H9 (cell line): Measurements from ENCODE around the gene PPA1. TPM values are rescaled to one million over a fixed set of nuclear protein-coding genes. Genes with fewer than 3 reads are reported as not detected.

ENCODE experiments used
- DNase-seq: peaks from one replicate; pipeline ENCODE4 v3.0.0-alpha.2; 2017
- H2AFZ ChIP-seq: one replicate; pipeline ENCODE4 v1.6.1; 2013; ENCODE audit warnings: mild to moderate bottlenecking, low read length, control low read depth, moderate library complexity
- H2AK5ac ChIP-seq: 2 replicates; pipeline ENCODE4 v1.6.1; 2013; ENCODE audit warnings: low read length, control low read depth, mixed read lengths; ENCODE audit not compliant: insufficient read length
- H2BK120ac ChIP-seq: one replicate; pipeline ENCODE4 v1.6.1; 2013; ENCODE audit warnings: low read depth, mild to moderate bottlenecking, low read length, control low read depth, inconsistent platforms; ENCODE audit not compliant: poor library complexity, severe bottlenecking
- H2BK12ac ChIP-seq: 2 replicates; pipeline ENCODE4 v1.6.1; 2013; ENCODE audit warnings: low read length, control low read depth, mixed read lengths, low read depth; ENCODE audit not compliant: insufficient read length
- H2BK15ac ChIP-seq: 2 replicates; pipeline ENCODE4 v1.6.1; 2013; ENCODE audit warnings: low read depth, low read length, control low read depth
- H2BK20ac ChIP-seq: one replicate; pipeline ENCODE4 v1.6.1; 2013; ENCODE audit warnings: low read depth, mild to moderate bottlenecking, low read length, control low read depth, inconsistent platforms; ENCODE audit not compliant: poor library complexity, severe bottlenecking
- H2BK5ac ChIP-seq: 2 replicates; pipeline ENCODE4 v1.6.1; 2013; ENCODE audit warnings: low read length, control low read depth, mixed read lengths; ENCODE audit not compliant: insufficient read length
- H3K14ac ChIP-seq: 2 replicates; pipeline ENCODE4 v1.6.1; 2013; ENCODE audit warnings: low read length, control low read depth; ENCODE audit not compliant: insufficient read depth
- H3K18ac ChIP-seq: 2 replicates; pipeline ENCODE4 v1.6.1; 2013; ENCODE audit warnings: low read depth, mild to moderate bottlenecking, mixed read lengths, low read length, control low read depth; ENCODE audit not compliant: insufficient read length
- H3K23ac ChIP-seq: 2 replicates; pipeline ENCODE4 v1.6.1; 2013; ENCODE audit warnings: low read length, control low read depth, mixed read lengths, low read depth; ENCODE audit not compliant: insufficient read length
- H3K23me2 ChIP-seq: 2 replicates; pipeline ENCODE4 v1.6.1; 2013; ENCODE audit warnings: low read depth, mild to moderate bottlenecking, mixed read lengths, low read length, control low read depth; ENCODE audit not compliant: insufficient read length, poor library complexity, severe bottlenecking
- H3K27ac ChIP-seq: 2 replicates; pipeline ENCODE4 v1.5.1; 2013; ENCODE audit warnings: low read length, control low read depth, mixed read lengths, low read depth; ENCODE audit not compliant: insufficient read length
- H3K27me3 ChIP-seq: 2 replicates; pipeline ENCODE4 v1.6.1; 2013; ENCODE audit warnings: low read length, control low read depth, inconsistent platforms; ENCODE audit not compliant: insufficient read depth
- H3K4ac ChIP-seq: 2 replicates; pipeline ENCODE4 v1.6.1; 2013; ENCODE audit warnings: low read depth, mild to moderate bottlenecking, control low read depth, inconsistent platforms, low read length, moderate library complexity
- H3K4me1 ChIP-seq: 2 replicates; pipeline ENCODE4 v1.6.1; 2013; ENCODE audit warnings: low read length, control low read depth, inconsistent platforms; ENCODE audit not compliant: insufficient read depth
- H3K4me2 ChIP-seq: 2 replicates; pipeline ENCODE4 v1.6.1; 2013; ENCODE audit warnings: low read length, control low read depth, mixed read lengths; ENCODE audit not compliant: insufficient read length, insufficient read depth
- H3K56ac ChIP-seq: 2 replicates; pipeline ENCODE4 v1.6.1; 2013; ENCODE audit warnings: low read depth, mild to moderate bottlenecking, mixed read lengths, low read length, control low read depth; ENCODE audit not compliant: insufficient read length
- H3K79me1 ChIP-seq: 2 replicates; pipeline ENCODE4 v1.6.1; 2013; ENCODE audit warnings: low read depth, mild to moderate bottlenecking, moderate library complexity, low read length, control low read depth, inconsistent platforms; ENCODE audit not compliant: insufficient read depth, poor library complexity, severe bottlenecking
- H3K79me2 ChIP-seq: 2 replicates; pipeline ENCODE4 v1.6.1; 2013; ENCODE audit warnings: low read length, control low read depth, inconsistent platforms; ENCODE audit not compliant: insufficient read depth
- H3K9ac ChIP-seq: 2 replicates; pipeline ENCODE4 v1.6.1; 2013; ENCODE audit warnings: low read length, control low read depth, mixed read lengths; ENCODE audit not compliant: insufficient read length; ENCODE audit errors: extremely low read depth
- H3K9me3 ChIP-seq: one replicate; pipeline ENCODE4 v1.6.1; 2013; ENCODE audit warnings: low read depth, low read length, inconsistent platforms; ENCODE audit not compliant: control insufficient read depth
- H3T11ph ChIP-seq: one replicate; pipeline ENCODE4 v1.6.1; 2013; ENCODE audit warnings: mild to moderate bottlenecking, low read length, control low read depth, inconsistent platforms
- H4K20me1 ChIP-seq: one replicate; pipeline ENCODE4 v1.6.1; 2013; ENCODE audit not compliant: control insufficient read depth, insufficient read length, insufficient read depth
- H4K5ac ChIP-seq: 2 replicates; pipeline ENCODE4 v1.6.1; 2013; ENCODE audit warnings: low read depth, mild to moderate bottlenecking, mixed read lengths, low read length, control low read depth; ENCODE audit not compliant: insufficient read length
- H4K8ac ChIP-seq: replicated peaks from 2 replicates; pipeline ENCODE4 v1.6.1; 2013; ENCODE audit warnings: low read length, control low read depth, mixed read lengths, low read depth; ENCODE audit not compliant: insufficient read length
- H4K91ac ChIP-seq: 2 replicates; pipeline ENCODE4 v1.6.1; 2013; ENCODE audit warnings: low read depth, mild to moderate bottlenecking, moderate library complexity, mixed read lengths, low read length, control low read depth; ENCODE audit not compliant: insufficient read length
- H3K27ac Mint-ChIP-seq, 3 experiments: 2 replicates in 2 of 3; 3 replicates in 1 of 3; pipeline ENCODE4 v1.8.0; 2020 to 2021; ENCODE audit warnings: mixed read lengths in 3 of 3, mild to moderate bottlenecking in 1 of 3, moderate library complexity in 1 of 3
- H3K27me3 Mint-ChIP-seq: 2 replicates; pipeline ENCODE4 v1.8.0; 2021; ENCODE audit warnings: low read depth, mild to moderate bottlenecking, moderate library complexity, mixed read lengths
- H3K36me3 Mint-ChIP-seq, 3 experiments: 2 replicates in 2 of 3; 3 replicates in 1 of 3; pipeline ENCODE4 v1.8.0; 2020 to 2021; ENCODE audit warnings: low read depth in 3 of 3, mixed read lengths in 3 of 3; ENCODE audit not compliant: insufficient read depth in 1 of 3
- H3K4me1 Mint-ChIP-seq, 2 experiments: 2 replicates each; pipeline ENCODE4 v1.8.0; 2020; ENCODE audit warnings: mixed read lengths in 2 of 2
- H3K4me3 Mint-ChIP-seq, 2 experiments: 2 replicates in 1 of 2; 3 replicates in 1 of 2; pipeline ENCODE4 v1.8.0; 2020 to 2021; ENCODE audit warnings: mild to moderate bottlenecking in 2 of 2, mixed read lengths in 2 of 2, moderate library complexity in 1 of 2
- H3K9me3 Mint-ChIP-seq, 2 experiments: 2 replicates in 1 of 2; 3 replicates in 1 of 2; pipeline ENCODE4 v1.8.0; 2020; ENCODE audit warnings: mild to moderate bottlenecking in 2 of 2, mixed read lengths in 2 of 2, moderate library complexity in 1 of 2
- WGBS: extraction: QIAGEN DNeasy Blood & Tissue Kit; methylation state at CpG from one replicate; pipeline ENCODE4 v1.1.7; 2013; ENCODE audit warnings: missing lambda C conversion rate, low lambda C conversion rate, mixed read lengths; ENCODE audit not compliant: insufficient read length; ENCODE audit errors: extremely low coverage; 5-methylcytosine and 5-hydroxymethylcytosine counted together
- total RNA-seq: library from RNA; stranded (reverse); gene quantifications from 2 replicates; pipeline ENCODE4 v1.2.1, GENCODE V29; 2021
- TF ChIP-seq, protein P1 (sequence below): fragments of 200-600 bp; sonication (generic); conservative IDR thresholded peaks from 3 replicates; pipeline ENCODE4 v1.8.0; 2021; ENCODE audit warnings: antibody characterized with exemption, mild to moderate bottlenecking

The PPA1 gene
- total RNA-seq, 1 experiment from 2014 or later = 115 TPM

DNA sequence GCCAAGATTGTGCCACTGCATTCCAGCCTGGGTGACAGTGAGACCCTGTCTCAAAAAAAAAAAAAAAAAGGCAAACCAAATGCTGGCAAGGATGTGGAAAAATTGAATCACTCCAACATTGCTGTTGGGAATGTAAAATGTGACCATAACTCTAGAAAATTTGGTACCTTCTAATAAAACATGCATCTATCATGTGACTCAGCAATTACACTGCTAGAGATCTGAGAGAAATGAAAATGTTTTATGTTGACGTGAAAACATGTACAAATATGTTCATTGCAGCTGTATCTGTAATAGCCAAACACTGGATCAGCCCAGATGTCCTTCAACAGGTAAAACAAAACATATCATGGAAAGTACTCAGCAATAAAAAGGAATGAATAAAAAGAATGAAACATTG is 32.1 kb downstream of the PPA1 start:
- WGBS = no CpG with 5 or more reads among the region's 1 CpG
- no peak for DNase-seq
- Histone ChIP-seq H3K27me3 (no peaks in the 10 kb centered on the region), H3K79me2 (no peaks in the 10 kb centered on the region), H3K23ac (no peak overlapping the region), H2BK12ac (no peak overlapping the region), H3K56ac (no peak overlapping the region), H2AK5ac (no peak overlapping the region), H4K20me1 (no peaks in the 10 kb centered on the region), H4K91ac (no peak overlapping the region), H4K5ac (no peak overlapping the region), H3K9me3 (no peaks in the 10 kb centered on the region), H3K14ac (no peak overlapping the region), H3K27ac (no peak overlapping the region), H2BK120ac (no peak overlapping the region), H3T11ph (no peak overlapping the region), H3K23me2 (no peaks in the 10 kb centered on the region), H3K18ac (no peak overlapping the region), H2BK15ac (no peak overlapping the region), H3K4me2 (no peak overlapping the region), H2BK5ac (no peak overlapping the region), H3K9ac (no peak overlapping the region), H2AFZ (no peak overlapping the region), H3K4me1 (no peaks in the 10 kb centered on the region), H3K79me1 (no peaks in the 10 kb centered on the region), H3K4ac (no peak overlapping the region), H4K8ac (no peak overlapping the region), H2BK20ac (no peak overlapping the region)
- Mint-ChIP-seq H3K4me3 (no peak overlapping the region), H3K27me3 (peaks cover 2% of the 10 kb centered on the region; the same call in 1 of the 2 replicates), H3K36me3 (peaks cover 36 to 58% (median 40%) of the 10 kb centered on the region in 3 experiments; a peak in 6 of 7 replicates), H3K27ac (no peak overlapping the region), H3K4me1 (no peaks in the 10 kb centered on the region), H3K9me3 (no peaks in the 10 kb centered on the region)
- TF ChIP-seq, protein P1, sequence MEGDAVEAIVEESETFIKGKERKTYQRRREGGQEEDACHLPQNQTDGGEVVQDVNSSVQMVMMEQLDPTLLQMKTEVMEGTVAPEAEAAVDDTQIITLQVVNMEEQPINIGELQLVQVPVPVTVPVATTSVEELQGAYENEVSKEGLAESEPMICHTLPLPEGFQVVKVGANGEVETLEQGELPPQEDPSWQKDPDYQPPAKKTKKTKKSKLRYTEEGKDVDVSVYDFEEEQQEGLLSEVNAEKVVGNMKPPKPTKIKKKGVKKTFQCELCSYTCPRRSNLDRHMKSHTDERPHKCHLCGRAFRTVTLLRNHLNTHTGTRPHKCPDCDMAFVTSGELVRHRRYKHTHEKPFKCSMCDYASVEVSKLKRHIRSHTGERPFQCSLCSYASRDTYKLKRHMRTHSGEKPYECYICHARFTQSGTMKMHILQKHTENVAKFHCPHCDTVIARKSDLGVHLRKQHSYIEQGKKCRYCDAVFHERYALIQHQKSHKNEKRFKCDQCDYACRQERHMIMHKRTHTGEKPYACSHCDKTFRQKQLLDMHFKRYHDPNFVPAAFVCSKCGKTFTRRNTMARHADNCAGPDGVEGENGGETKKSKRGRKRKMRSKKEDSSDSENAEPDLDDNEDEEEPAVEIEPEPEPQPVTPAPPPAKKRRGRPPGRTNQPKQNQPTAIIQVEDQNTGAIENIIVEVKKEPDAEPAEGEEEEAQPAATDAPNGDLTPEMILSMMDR = no peak
